HG02642 (cell line): ENCODE data around the gene C10orf105.

Source experiments
- ATAC-seq: cut with Tn5 transposase; IDR thresholded peaks from one replicate; pipeline ENCODE4 v1.9.1; 2021; ENCODE audit warnings: mild to moderate bottlenecking; ENCODE audit not compliant: unreplicated experiment, poor library complexity

Gene C10orf105

GRCh38 chr10:71740069-71740653, 20.6 kb upstream of the C10orf105 start:
- no peak for ATAC-seq

- no peak for ATAC-seq
Measured at GRCh38 chr10:71739358-71739900, 19.9 kb upstream of the C10orf105 start.

- ATAC-seq, result no peak
Measured at GRCh38 chr10:71737834-71738197, 18.2 kb upstream of the C10orf105 start.

GRCh38 chr10:71737001-71737833, 17.6 kb upstream of the C10orf105 start:
- no peak for ATAC-seq

- ATAC-seq, result no peak
Measured at GRCh38 chr10:71736570-71736952, 17.0 kb upstream of the C10orf105 start.

- ATAC-seq, result no peak
Measured at GRCh38 chr10:71735709-71736569, 16.4 kb upstream of the C10orf105 start.

- ATAC-seq, result no peak
Measured at GRCh38 chr10:71734797-71735196, 15.2 kb upstream of the C10orf105 start.

- no peak for ATAC-seq
Measured at GRCh38 chr10:71731791-71732190, 12.2 kb upstream of the C10orf105 start.

- ATAC-seq, result no peak
Measured at GRCh38 chr10:71729161-71729636, 9.6 kb upstream of the C10orf105 start.

GRCh38 chr10:71727738-71728737, 8.5 kb upstream of the C10orf105 start:
- peak; percentile 69 for ATAC-seq

- peak; percentile 47 for ATAC-seq
Measured at GRCh38 chr10:71727105-71727737, 7.6 kb upstream of the C10orf105 start.

GRCh38 chr10:71726580-71727104, 7.1 kb upstream of the C10orf105 start:
- ATAC-seq, result no peak

GRCh38 chr10:71725998-71726579, 6.5 kb upstream of the C10orf105 start:
- ATAC-seq, result no peak

- no peak for ATAC-seq
Measured at GRCh38 chr10:71725249-71725648, 5.7 kb upstream of the C10orf105 start.

GRCh38 chr10:71724539-71724938, 5.0 kb upstream of the C10orf105 start:
- ATAC-seq, result no peak

GRCh38 chr10:71723311-71723710, 3.7 kb upstream of the C10orf105 start:
- ATAC-seq, result no peak

- ATAC-seq, result no peak
Measured at GRCh38 chr10:71722849-71723248, 3.3 kb upstream of the C10orf105 start.

GRCh38 chr10:71721313-71721712, 1.7 kb upstream of the C10orf105 start:
- no peak for ATAC-seq
